Neuronal stem cell (in vitro differentiated cells): Measurements from ENCODE around the gene MRRF.

ENCODE experiments used
- DNase-seq: peaks from one replicate; pipeline ENCODE4 v3.0.0-alpha.2; 2013; ENCODE audit warnings: low spot score
- H2AFZ ChIP-seq: one replicate; pipeline ENCODE4 v1.6.1; 2013; ENCODE audit warnings: mild to moderate bottlenecking, low read length, inconsistent platforms
- H2AK5ac ChIP-seq: 2 replicates; pipeline ENCODE4 v1.6.1; 2013; ENCODE audit warnings: low read depth, mild to moderate bottlenecking, inconsistent platforms, low read length, moderate library complexity, mixed read lengths
- H2BK120ac ChIP-seq: 2 replicates; pipeline ENCODE4 v1.6.1; 2013; ENCODE audit warnings: low read depth, mild to moderate bottlenecking, inconsistent platforms, low read length, moderate library complexity, mixed read lengths
- H2BK12ac ChIP-seq: one replicate; pipeline ENCODE4 v1.6.1; 2013; ENCODE audit warnings: low read length, inconsistent platforms
- H2BK15ac ChIP-seq: 2 replicates; pipeline ENCODE4 v1.6.1; 2013; ENCODE audit warnings: mild to moderate bottlenecking, low read length, inconsistent platforms, mixed read lengths
- H2BK5ac ChIP-seq: one replicate; pipeline ENCODE4 v1.6.1; 2013; ENCODE audit warnings: inconsistent platforms, mild to moderate bottlenecking, low read length, moderate library complexity
- H3K14ac ChIP-seq: one replicate; pipeline ENCODE4 v1.6.1; 2013; ENCODE audit warnings: low read length, inconsistent platforms
- H3K18ac ChIP-seq: 2 replicates; pipeline ENCODE4 v1.6.1; 2013; ENCODE audit warnings: low read length, inconsistent platforms
- H3K23ac ChIP-seq: 2 replicates; pipeline ENCODE4 v1.6.1; 2013; ENCODE audit warnings: low read depth, mild to moderate bottlenecking, mixed read lengths, low read length, inconsistent platforms; ENCODE audit not compliant: poor library complexity
- H3K27ac ChIP-seq: replicated peaks from 3 replicates; pipeline ENCODE4 v1.5.1; 2013; ENCODE audit warnings: low read length, inconsistent platforms
- H3K27me3 ChIP-seq, 3 experiments: 2 replicates each; pipeline ENCODE4 v1.6.1; 2013; ENCODE audit warnings: low read length in 3 of 3, mild to moderate bottlenecking in 2 of 3, inconsistent platforms in 1 of 3, low read depth in 1 of 3, mixed read lengths in 1 of 3, moderate library complexity in 1 of 3; ENCODE audit not compliant: control insufficient read depth in 3 of 3, insufficient read depth in 3 of 3
- H3K36me3 ChIP-seq, 2 donors: replicated peaks in 1 of 2; 2 replicates each; pipeline ENCODE4 v1.6.1; 2013; ENCODE audit warnings: low read length in 2 of 2; ENCODE audit not compliant: control insufficient read depth in 2 of 2, insufficient read depth in 2 of 2
- H3K4ac ChIP-seq: 2 replicates; pipeline ENCODE4 v1.6.1; 2013; ENCODE audit warnings: inconsistent platforms, mild to moderate bottlenecking, low read length, moderate library complexity
- H3K4me1 ChIP-seq, 2 donors: 1 replicate in 1 of 2; 2 replicates in 1 of 2; pipeline ENCODE4 v1.6.1; 2013; ENCODE audit warnings: low read length in 2 of 2, low read depth in 1 of 2; ENCODE audit not compliant: control insufficient read depth in 2 of 2, insufficient read depth in 1 of 2
- H3K4me2 ChIP-seq: one replicate; pipeline ENCODE4 v1.6.1; 2013; ENCODE audit warnings: mild to moderate bottlenecking, low read length, inconsistent platforms; ENCODE audit not compliant: insufficient read depth, poor library complexity, severe bottlenecking
- H3K4me3 ChIP-seq, 2 donors: 2 replicates each; pipeline ENCODE4 v1.5.1; 2013; ENCODE audit warnings: low read length in 2 of 2, mild to moderate bottlenecking in 2 of 2, inconsistent platforms in 1 of 2, moderate library complexity in 1 of 2
- H3K79me1 ChIP-seq: one replicate; pipeline ENCODE4 v1.6.1; 2013; ENCODE audit warnings: low read depth, mild to moderate bottlenecking, inconsistent platforms, low read length, moderate library complexity
- H3K9ac ChIP-seq: one replicate; pipeline ENCODE4 v1.6.1; 2013; ENCODE audit warnings: mild to moderate bottlenecking, low read depth, low read length, inconsistent platforms; ENCODE audit not compliant: poor library complexity
- H3K9me3 ChIP-seq, 2 donors: replicated peaks in 1 of 2; 2 replicates each; pipeline versions ENCODE3 to v1.6.1; 2013; ENCODE audit warnings: low read length in 2 of 2, mild to moderate bottlenecking in 2 of 2, inconsistent platforms in 1 of 2, low read depth in 1 of 2, mixed read lengths in 1 of 2, moderate library complexity in 1 of 2; ENCODE audit not compliant: control insufficient read depth in 2 of 2, insufficient read depth in 1 of 2
- H4K8ac ChIP-seq: one replicate; pipeline ENCODE4 v1.6.1; 2013; ENCODE audit warnings: low read depth, mild to moderate bottlenecking, inconsistent platforms, low read length, moderate library complexity
- H4K91ac ChIP-seq: one replicate; pipeline ENCODE4 v1.6.1; 2013; ENCODE audit warnings: low read length, low read depth, mild to moderate bottlenecking, inconsistent platforms; ENCODE audit not compliant: poor library complexity
- WGBS, 2 donors: extraction: QIAGEN DNeasy Blood & Tissue Kit; methylation state at CpG; one replicate each; pipeline ENCODE4 v1.1.7; 2013; ENCODE audit warnings: missing lambda C conversion rate in 2 of 2, mixed read lengths in 1 of 2; ENCODE audit not compliant: insufficient read length in 2 of 2, insufficient replicate concordance in 1 of 2; ENCODE audit errors: extremely low coverage in 2 of 2; 5-methylcytosine and 5-hydroxymethylcytosine counted together

Gene MRRF

GRCh38 chr9:122347348-122348287 lies 82.9 kb downstream of the MRRF start:
- peak overlapping the region; percentile 81 for H3K4me2 ChIP-seq

GRCh38 chr9:122348288-122348777 lies 83.7 kb downstream of the MRRF start:
- no peak overlapping the region for H3K18ac ChIP-seq
- no CpG with 5 or more reads among the region's 12 CpGs for WGBS, 2 donors
- peaks cover 0 to 1% of the 10 kb centered on the region in 2 donors for H3K9me3 ChIP-seq
- no peak overlapping the region for H2BK12ac ChIP-seq
- peaks cover 6 to 15% of the 10 kb centered on the region in 2 donors for H3K4me1 ChIP-seq
- H3K79me1 ChIP-seq = no peaks in the 10 kb centered on the region
- DNase-seq = no peak
- H3K23ac ChIP-seq = no peak overlapping the region
- H3K4ac ChIP-seq = no peak overlapping the region
- no peak overlapping the region for H4K8ac ChIP-seq
- H2AFZ ChIP-seq = peak overlapping the region; percentile 71
- peaks cover 2 to 48% (median 14%) of the 10 kb centered on the region in 3 experiments for H3K27me3 ChIP-seq
- H3K27ac ChIP-seq = no peak overlapping the region
- H3K9ac ChIP-seq = no peak overlapping the region
- H3K4me3 ChIP-seq = no peak overlapping the region
- H3K14ac ChIP-seq = no peak overlapping the region
- H2BK5ac ChIP-seq = no peak overlapping the region
- H3K36me3 ChIP-seq = no peaks in the 10 kb centered on the region
- no peak overlapping the region for H3K4me2 ChIP-seq
- H2BK15ac ChIP-seq = peak overlapping the region; percentile 44
- no peak overlapping the region for H4K91ac ChIP-seq
- no peak overlapping the region for H2BK120ac ChIP-seq
- no peak overlapping the region for H2AK5ac ChIP-seq

More at GRCh38 chr9:122347348-122348287, 82.9 kb downstream of the MRRF start:
- no peak for DNase-seq
- Histone ChIP-seq H2BK12ac (no peak overlapping the region), H2BK15ac (peak overlapping the region; percentile 76), H3K4me3 (peak overlapping the region; percentile 49 to 80), H3K79me1 (no peaks in the 10 kb centered on the region), H3K36me3 (no peaks in the 10 kb centered on the region), H3K27ac (no peak overlapping the region), H3K9me3 (peaks cover 0 to 1% of the 10 kb centered on the region in 2 donors), H4K91ac (no peak overlapping the region), H3K14ac (no peak overlapping the region), H3K18ac (peak overlapping the region; percentile 71), H3K4ac (no peak overlapping the region), H4K8ac (no peak overlapping the region), H3K4me1 (peaks cover 9 to 15% of the 10 kb centered on the region in 2 donors), H2AK5ac (no peak overlapping the region), H3K23ac (peak overlapping the region; percentile 38), H3K27me3 (peaks cover 2 to 48% (median 14%) of the 10 kb centered on the region in 3 experiments), H2BK120ac (no peak overlapping the region), H2AFZ (peak overlapping the region; percentile 91), H2BK5ac (peak overlapping the region; percentile 59), H3K9ac (peak overlapping the region; percentile 14)
- no CpG with 5 or more reads among the region's 16 CpGs for WGBS, 2 donors

GRCh38 chr9:122348791-122349190 lies 84.1 kb downstream of the MRRF start:
- Histone ChIP-seq H3K18ac (no peak overlapping the region), H3K4me3 (no peak overlapping the region), H3K23ac (no peak overlapping the region), H2BK15ac (no peak overlapping the region), H2AFZ (peak overlapping the region; percentile 71), H3K4me1 (peaks cover 5 to 15% of the 10 kb centered on the region in 2 donors), H2BK12ac (no peak overlapping the region), H3K36me3 (no peaks in the 10 kb centered on the region), H2AK5ac (no peak overlapping the region), H3K4me2 (no peak overlapping the region), H3K9me3 (peaks cover 0 to 1% of the 10 kb centered on the region in 2 donors), H4K91ac (no peak overlapping the region), H3K79me1 (no peaks in the 10 kb centered on the region), H4K8ac (no peak overlapping the region), H3K9ac (no peak overlapping the region), H3K4ac (no peak overlapping the region), H3K27me3 (peaks cover 2 to 46% (median 14%) of the 10 kb centered on the region in 3 experiments), H3K14ac (no peak overlapping the region), H2BK120ac (no peak overlapping the region), H2BK5ac (no peak overlapping the region), H3K27ac (no peak overlapping the region)
- WGBS, 2 donors = no CpG with 5 or more reads among the region's 2 CpGs
- DNase-seq = no peak

- no peak overlapping the region for H2BK15ac ChIP-seq
- no peak overlapping the region for H3K27ac ChIP-seq
- H3K4me2 ChIP-seq = no peak overlapping the region
- H3K36me3 ChIP-seq = no peaks in the 10 kb centered on the region
- peaks cover 5 to 15% of the 10 kb centered on the region in 2 donors for H3K4me1 ChIP-seq
- H3K79me1 ChIP-seq = no peaks in the 10 kb centered on the region
- no peak overlapping the region for H3K18ac ChIP-seq
- H3K23ac ChIP-seq = no peak overlapping the region
- H2BK120ac ChIP-seq = no peak overlapping the region
- no peak overlapping the region for H2BK12ac ChIP-seq
- no peak overlapping the region for H3K4me3 ChIP-seq
- peaks cover 0 to 1% of the 10 kb centered on the region in 2 donors for H3K9me3 ChIP-seq
- no peak overlapping the region for H4K91ac ChIP-seq
- H3K4ac ChIP-seq = no peak overlapping the region
- no peak overlapping the region for H2BK5ac ChIP-seq
- no peak overlapping the region for H4K8ac ChIP-seq
- no peak overlapping the region for H3K9ac ChIP-seq
- H3K14ac ChIP-seq = no peak overlapping the region
- no CpG with 5 or more reads among the region's 4 CpGs for WGBS, 2 donors
- peaks cover 2 to 43% (median 14%) of the 10 kb centered on the region in 3 experiments for H3K27me3 ChIP-seq
- no peak for DNase-seq
- H2AFZ ChIP-seq = no peak overlapping the region
- peak overlapping the region; percentile 28 for H2AK5ac ChIP-seq
Measured at GRCh38 chr9:122349201-122349600, 84.5 kb downstream of the MRRF start.
